Measurements from ENCODE around the gene RFX2. TPM values are rescaled to one million over a fixed set of nuclear protein-coding genes. Genes with fewer than 3 reads are reported as not detected.
A peak's percentile ranks its signal among the peaks of the same experiment; 100 is the strongest.
"Not testable (repeated sequence)": the region's sequence is repeated elsewhere in the genome, so short reads cannot be mapped to it uniquely, and the experiment has no call there.

RFX2 gene
- total and polyA plus RNA-seq, 2 donors: 12.8 to 13.4 TPM

GRCh38 chr19:5992756-5993155 is 117.5 kb downstream of the RFX2 start:
- no peaks in the 10 kb centered on the region for H3K4me1 ChIP-seq (ENCODE audit: insufficient read depth)
- no peak overlapping the region for H3K4me3 ChIP-seq (ENCODE audit: low read depth, low read length)
- H3K36me3 ChIP-seq (ENCODE audit: insufficient read depth): peaks cover 4% of the 10 kb centered on the region
- DNase-seq (ENCODE audit: extremely low spot score): no peak
- 72% methylated on average over 11 of the region's 11 CpGs for WGBS
- H3K27ac ChIP-seq (ENCODE audit: low read depth): peak overlapping the region; percentile 26

DNA sequence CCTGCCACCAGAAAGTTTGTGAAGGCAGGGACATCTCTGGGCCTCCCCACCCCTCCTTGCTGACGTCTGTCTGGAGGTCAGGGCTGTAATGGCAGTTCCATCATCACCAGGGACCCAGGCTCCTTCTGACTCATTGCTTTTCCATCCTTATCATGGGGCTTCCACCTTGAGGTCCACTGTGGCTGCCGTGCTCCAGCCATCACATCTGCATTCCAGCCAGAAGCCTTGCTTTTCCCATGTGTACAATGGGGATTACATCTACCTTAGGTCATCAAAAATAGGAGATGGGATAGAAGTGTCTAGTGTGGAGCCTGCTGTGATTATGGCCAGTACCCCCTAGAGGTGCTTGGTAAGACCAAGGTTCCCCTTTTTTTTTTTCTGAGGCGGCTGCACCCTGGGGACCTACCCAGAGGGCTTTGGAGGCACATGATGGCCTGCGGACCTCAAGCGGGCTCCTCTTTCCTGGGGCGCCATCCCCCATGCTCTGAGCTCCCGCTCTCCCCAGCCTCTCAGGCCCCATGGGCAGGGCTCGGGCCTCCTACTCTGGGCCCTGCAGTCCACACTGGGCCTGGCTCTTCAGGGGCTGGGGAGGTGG is 119.0 kb downstream of the RFX2 start:
- WGBS: 97% methylated on average over 8 of the region's 8 CpGs
- H3K4me1 ChIP-seq (ENCODE audit: insufficient read depth): no peaks in the 10 kb centered on the region
- H3K4me3 ChIP-seq (ENCODE audit: low read depth, low read length): no peak overlapping the region
- no peak overlapping the region for H3K27ac ChIP-seq (ENCODE audit: low read depth)
- no peaks in the 10 kb centered on the region for H3K36me3 ChIP-seq (ENCODE audit: insufficient read depth)
- DNase-seq (ENCODE audit: extremely low spot score): no peak

GRCh38 chr19:5990289-5990797 is 120.0 kb downstream of the RFX2 start:
- WGBS: 61% methylated on average over 17 of the region's 17 CpGs

DNA sequence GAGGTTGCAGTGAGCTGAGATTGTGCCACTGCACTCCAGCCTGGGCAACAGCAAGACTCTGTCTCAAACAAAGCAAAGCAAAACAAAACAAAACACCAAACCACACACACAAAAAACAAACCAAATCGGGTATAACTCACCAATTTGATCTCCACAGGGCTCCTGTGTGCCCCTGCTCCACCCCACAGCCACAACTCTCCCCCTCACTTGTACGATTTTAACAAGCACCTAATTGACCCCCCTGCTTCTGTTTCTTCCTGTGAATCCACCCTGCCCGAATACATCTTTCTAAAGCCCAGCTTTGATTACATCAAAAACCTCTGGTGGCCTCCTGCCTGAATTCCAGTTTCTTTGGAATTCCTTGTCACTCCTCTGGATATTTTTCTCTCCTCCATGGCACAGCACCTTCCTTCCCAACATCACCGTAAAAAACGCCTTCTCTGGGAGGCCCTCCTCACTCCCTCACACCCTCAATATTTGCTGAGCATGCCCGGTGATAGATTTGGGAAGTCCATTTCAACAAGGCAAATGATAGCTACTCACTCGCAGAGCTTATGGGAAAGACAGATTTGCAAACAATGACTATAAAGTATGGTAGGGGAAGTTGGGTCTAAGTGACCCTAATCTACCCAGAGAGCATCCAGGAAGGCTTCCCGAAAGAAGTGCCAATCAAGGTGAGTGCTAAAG is 120.8 kb downstream of the RFX2 start:
- DNase-seq (ENCODE audit: extremely low spot score): no peak
- H3K4me1 ChIP-seq (ENCODE audit: insufficient read depth): no peaks in the 10 kb centered on the region
- 67% methylated on average over 8 of the region's 8 CpGs for WGBS

More at GRCh38 chr19:5990289-5990797, 120.0 kb downstream of the RFX2 start:
- Histone ChIP-seq H3K27ac (ENCODE audit: low read depth) (no peak overlapping the region), H3K36me3 (ENCODE audit: insufficient read depth) (no peaks in the 10 kb centered on the region), H3K4me3 (ENCODE audit: low read depth, low read length) (no peak overlapping the region), H3K4me1 (ENCODE audit: insufficient read depth) (no peaks in the 10 kb centered on the region)
- no peak for DNase-seq (ENCODE audit: extremely low spot score)

DNA sequence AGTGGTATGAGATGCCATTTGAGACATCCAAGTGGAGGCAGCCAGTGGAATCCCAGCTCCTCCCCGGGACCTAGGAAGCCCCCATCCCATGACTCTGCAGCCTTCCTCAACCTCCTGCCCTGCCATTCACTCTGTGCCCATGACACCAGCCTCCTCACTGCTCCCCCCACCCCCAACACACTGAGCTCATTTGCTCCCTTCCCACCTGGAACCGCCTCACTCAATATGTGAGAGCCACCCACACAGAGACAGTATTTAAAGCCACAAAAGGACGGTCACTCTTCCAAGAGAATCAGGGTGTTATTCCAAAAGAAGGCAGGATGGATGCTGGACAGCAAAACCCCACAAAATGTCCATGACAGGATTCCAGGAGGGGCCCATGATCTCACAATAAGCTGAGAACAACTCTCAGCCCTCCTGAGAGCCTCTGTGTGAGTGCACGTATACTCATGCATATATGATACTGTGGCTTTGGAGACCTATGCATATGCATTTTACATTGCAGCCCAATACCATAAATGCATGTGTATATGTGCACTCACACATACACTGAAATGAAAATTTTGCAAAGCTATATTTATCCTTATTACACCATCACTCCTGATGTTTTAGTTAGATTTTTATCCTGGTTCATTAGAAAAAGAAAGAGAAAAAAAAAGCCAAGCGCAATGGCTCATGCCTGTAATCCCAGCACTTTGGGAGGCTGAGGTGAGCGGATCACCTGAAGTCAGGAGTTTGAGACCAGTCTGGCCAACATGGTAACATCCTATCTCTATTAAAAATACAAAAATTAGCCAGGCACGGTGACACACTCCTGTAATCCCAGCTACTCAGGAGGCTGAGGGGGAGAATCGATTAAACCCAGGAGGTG is 121.5 kb downstream of the RFX2 start:
- Histone ChIP-seq H3K36me3 (ENCODE audit: insufficient read depth) (no peaks in the 10 kb centered on the region), H3K27ac (ENCODE audit: low read depth) (no peak overlapping the region), H3K4me3 (ENCODE audit: low read depth, low read length) (no peak overlapping the region), H3K4me1 (ENCODE audit: insufficient read depth) (no peaks in the 10 kb centered on the region)
- DNase-seq (ENCODE audit: extremely low spot score): no peak
- 78% methylated on average over 8 of the region's 8 CpGs for WGBS

More for the DNA sequence above, 120.8 kb downstream of the RFX2 start:
- no peak overlapping the region for H3K27ac ChIP-seq (ENCODE audit: low read depth)
- no peak overlapping the region for H3K4me3 ChIP-seq (ENCODE audit: low read depth, low read length)
- no peaks in the 10 kb centered on the region for H3K36me3 ChIP-seq (ENCODE audit: insufficient read depth)

DNA sequence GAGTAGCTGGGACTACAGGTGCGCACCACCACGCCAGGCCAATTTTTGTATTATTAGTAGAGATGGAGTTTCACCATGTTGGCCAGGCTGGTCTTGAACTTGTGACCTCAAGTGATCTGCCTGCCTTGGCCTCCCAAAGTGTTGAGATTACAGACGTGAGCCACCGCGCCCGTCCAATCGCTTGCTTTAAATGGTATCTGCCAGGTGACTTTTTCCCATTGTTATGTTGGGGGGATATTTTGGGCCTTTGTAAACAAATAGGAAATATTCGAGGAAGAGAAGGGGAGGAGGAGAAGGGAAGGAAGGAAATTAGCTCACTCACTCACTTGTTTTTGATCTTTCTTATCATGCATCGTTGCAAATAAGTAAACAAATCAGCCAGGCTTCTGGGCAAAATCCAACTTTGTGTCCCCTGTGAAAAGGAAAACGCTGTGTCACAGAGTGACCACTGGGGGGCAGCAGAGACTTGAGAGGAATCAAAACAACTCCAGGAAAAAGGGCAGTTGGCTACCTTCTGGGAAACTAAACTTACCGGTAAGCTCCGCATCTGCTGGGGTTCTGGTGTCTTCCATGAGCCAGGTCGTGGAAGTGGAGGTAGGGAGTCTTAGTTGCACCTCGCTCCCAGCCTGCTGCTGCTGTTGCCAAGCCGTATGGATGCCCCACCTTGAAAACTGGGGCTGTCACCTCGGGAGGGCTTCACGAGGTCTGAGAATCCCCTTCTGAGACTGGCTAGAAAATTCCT is 123.1 kb downstream of the RFX2 start:
- H3K4me1 ChIP-seq (ENCODE audit: insufficient read depth): no peaks in the 10 kb centered on the region
- 19% methylated on average over 17 of the region's 17 CpGs for WGBS
- DNase-seq (ENCODE audit: extremely low spot score): peak; percentile 64
- no peak overlapping the region for H3K27ac ChIP-seq (ENCODE audit: low read depth)
- no peak overlapping the region for H3K4me3 ChIP-seq (ENCODE audit: low read depth, low read length)
- H3K36me3 ChIP-seq (ENCODE audit: insufficient read depth): no peaks in the 10 kb centered on the region

DNA sequence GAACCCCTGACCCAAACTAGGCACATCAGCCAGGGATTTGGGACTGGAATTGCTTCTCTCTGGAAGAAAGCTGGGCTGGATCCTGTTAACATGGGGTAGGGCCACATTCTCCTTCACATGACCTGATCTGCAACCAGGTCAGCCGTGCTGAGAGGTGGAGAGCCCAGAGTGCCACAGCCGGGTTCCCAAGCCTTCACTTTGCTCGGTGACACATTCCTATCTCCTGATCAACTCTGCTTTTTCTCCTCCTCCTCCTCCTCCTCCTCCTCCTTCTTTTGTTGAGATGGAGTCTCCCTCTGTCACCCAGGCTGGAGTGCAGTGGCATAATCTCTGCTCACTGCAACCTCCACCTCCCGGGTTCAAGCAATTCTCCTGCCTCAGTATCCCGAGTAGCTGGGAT is 124.5 kb downstream of the RFX2 start:
- 85% methylated on average over 5 of the region's 5 CpGs for WGBS
- not testable (repeated sequence) for H3K36me3 ChIP-seq (ENCODE audit: insufficient read depth); H3K27ac ChIP-seq (ENCODE audit: low read depth); H3K4me3 ChIP-seq (ENCODE audit: low read depth, low read length); DNase-seq (ENCODE audit: extremely low spot score); H3K4me1 ChIP-seq (ENCODE audit: insufficient read depth)

DNA sequence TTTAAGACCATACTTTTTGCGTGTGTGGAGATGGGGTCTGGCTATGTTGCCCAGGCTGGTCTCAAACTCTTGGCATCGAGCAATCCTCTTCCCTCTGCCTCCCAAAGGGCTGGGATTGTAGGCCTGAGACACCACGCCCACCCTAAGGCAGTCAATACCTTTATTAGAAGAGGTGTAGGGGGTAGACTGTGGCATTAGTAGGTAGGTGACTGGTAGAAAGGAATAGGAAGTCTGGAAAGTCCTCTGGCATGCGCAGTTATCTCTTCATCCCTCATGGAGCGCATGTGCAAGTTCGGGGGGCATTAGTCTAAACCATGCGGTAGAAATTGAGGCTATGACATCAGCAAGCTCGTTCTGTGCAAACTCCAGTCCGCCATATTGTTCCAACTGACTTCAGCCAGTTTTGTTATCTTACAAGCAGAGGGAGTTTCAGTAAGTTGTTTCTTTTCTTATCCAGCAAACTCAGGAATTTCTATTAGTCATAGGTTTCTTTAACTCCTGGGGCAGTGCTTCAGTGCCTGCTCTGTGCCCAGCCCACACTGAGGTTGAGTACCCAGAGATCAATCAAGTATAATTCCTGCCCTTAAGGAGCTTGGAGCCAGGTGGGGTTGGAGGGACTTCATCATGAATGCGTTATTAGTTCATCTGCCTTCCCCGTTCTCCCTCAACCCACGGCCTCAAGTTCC is 125.1 kb downstream of the RFX2 start:
- no peak for DNase-seq (ENCODE audit: extremely low spot score)
- H3K4me1 ChIP-seq (ENCODE audit: insufficient read depth): no peaks in the 10 kb centered on the region
- 83% methylated on average over 12 of the region's 12 CpGs for WGBS
- no peak overlapping the region for H3K4me3 ChIP-seq (ENCODE audit: low read depth, low read length)
- no peak overlapping the region for H3K27ac ChIP-seq (ENCODE audit: low read depth)
- no peaks in the 10 kb centered on the region for H3K36me3 ChIP-seq (ENCODE audit: insufficient read depth)

GRCh38 chr19:5984600-5984999 is 125.7 kb downstream of the RFX2 start:
- 58% methylated on average over 4 of the region's 4 CpGs for WGBS
- no peak overlapping the region for H3K4me3 ChIP-seq (ENCODE audit: low read depth, low read length)
- H3K27ac ChIP-seq (ENCODE audit: low read depth): no peak overlapping the region
- no peaks in the 10 kb centered on the region for H3K4me1 ChIP-seq (ENCODE audit: insufficient read depth)
- no peaks in the 10 kb centered on the region for H3K36me3 ChIP-seq (ENCODE audit: insufficient read depth)
- no peak for DNase-seq (ENCODE audit: extremely low spot score)

DNA sequence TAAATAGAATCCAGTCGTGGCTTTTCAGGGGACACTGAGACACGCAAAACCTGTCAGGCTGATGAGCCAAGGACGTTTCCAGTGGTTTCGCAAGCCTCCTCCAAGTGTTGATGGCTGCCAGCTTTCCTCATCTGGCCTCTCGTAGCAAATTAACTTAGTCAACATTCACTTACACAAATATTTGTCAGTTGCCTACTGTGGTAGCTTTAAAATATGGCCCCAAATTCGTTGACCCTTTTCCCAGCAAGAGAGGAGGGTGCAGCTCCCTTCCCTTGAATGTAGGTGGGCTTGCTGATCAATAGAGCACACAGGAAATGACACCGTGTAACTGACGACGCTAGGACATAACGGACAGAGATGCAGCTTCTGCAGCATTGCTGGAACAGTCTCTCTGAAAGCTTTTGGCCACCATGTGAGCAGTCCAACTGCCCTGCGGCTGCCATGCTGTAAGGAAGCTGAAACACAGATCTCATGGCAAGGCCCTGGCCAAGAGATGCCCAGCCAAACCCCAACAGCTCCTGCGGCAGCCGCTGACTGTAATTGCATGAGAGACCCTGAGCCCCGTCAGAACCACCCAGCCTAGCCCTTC is 126.8 kb downstream of the RFX2 start:
- no peaks in the 10 kb centered on the region for H3K4me1 ChIP-seq (ENCODE audit: insufficient read depth)
- no peak for DNase-seq (ENCODE audit: extremely low spot score)
- 71% methylated on average over 14 of the region's 14 CpGs for WGBS

GRCh38 chr19:5978606-5979552 is 131.4 kb downstream of the RFX2 start:
- Histone ChIP-seq H3K36me3 (ENCODE audit: insufficient read depth) (no peaks in the 10 kb centered on the region), H3K4me1 (ENCODE audit: insufficient read depth) (no peaks in the 10 kb centered on the region)

More for the DNA sequence above, 126.8 kb downstream of the RFX2 start:
- H3K36me3 ChIP-seq (ENCODE audit: insufficient read depth): no peaks in the 10 kb centered on the region
- H3K4me3 ChIP-seq (ENCODE audit: low read depth, low read length): no peak overlapping the region
- H3K27ac ChIP-seq (ENCODE audit: low read depth): no peak overlapping the region

More at GRCh38 chr19:5978606-5979552, 131.4 kb downstream of the RFX2 start:
- WGBS: 43% methylated on average over 33 of the region's 33 CpGs
- DNase-seq (ENCODE audit: extremely low spot score): no peak
- H3K27ac ChIP-seq (ENCODE audit: low read depth): peak overlapping the region; percentile 86
- H3K4me3 ChIP-seq (ENCODE audit: low read depth, low read length): peak overlapping the region; percentile 99
